Fibroblast of mammary gland (primary cell): ENCODE measurements around the gene RNASEL.

Source experiments
- DNase-seq: peaks from one replicate; pipeline ENCODE4 v3.0.0-alpha.2; 2010; ENCODE audit warnings: low read depth
- H3K4me3 ChIP-seq: 2 replicates; pipeline ENCODE4 v1.5.1; 2011; ENCODE audit warnings: low read depth, mild to moderate bottlenecking, low read length, moderate library complexity; ENCODE audit not compliant: control insufficient read depth
- TF ChIP-seq, protein P1 (sequence below): conservative IDR thresholded peaks from 2 replicates; pipeline ENCODE4 v1.5.1; 2011; ENCODE audit warnings: low read depth, low read length, inconsistent platforms; ENCODE audit not compliant: control insufficient read depth, insufficient read depth

RNASEL gene

DNA sequence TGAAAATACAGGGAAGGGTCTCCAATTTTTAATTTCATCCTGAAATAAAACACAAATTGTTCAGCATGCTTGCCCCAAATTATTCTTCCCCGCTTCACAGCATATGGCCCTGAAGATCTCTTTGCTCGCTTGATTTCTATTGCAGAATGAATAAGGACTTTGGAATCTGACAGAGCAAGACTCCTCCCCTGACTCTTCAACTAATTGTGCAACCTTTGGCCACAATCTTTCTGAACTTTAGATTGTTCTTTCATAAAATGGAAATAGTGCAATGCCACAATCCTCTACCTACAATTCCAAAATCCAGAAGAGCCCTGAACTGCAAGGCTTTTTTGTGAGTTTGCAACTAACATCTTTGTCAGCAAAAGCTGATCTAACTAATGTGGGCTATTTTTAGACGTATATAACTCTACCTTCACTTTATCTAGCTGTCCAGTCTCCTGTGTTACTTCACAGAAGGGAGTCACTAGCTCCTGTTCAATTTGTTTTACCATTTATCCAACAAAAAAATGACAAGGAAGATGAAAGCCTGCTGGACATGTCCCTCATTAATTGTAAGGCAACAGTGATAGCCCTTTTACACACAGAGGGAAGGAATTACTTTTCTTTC is 13.4 kb downstream of the RNASEL start:
- peak; percentile 79 for DNase-seq
- H3K4me3 ChIP-seq: no peak overlapping the region
- TF ChIP-seq, protein P1, sequence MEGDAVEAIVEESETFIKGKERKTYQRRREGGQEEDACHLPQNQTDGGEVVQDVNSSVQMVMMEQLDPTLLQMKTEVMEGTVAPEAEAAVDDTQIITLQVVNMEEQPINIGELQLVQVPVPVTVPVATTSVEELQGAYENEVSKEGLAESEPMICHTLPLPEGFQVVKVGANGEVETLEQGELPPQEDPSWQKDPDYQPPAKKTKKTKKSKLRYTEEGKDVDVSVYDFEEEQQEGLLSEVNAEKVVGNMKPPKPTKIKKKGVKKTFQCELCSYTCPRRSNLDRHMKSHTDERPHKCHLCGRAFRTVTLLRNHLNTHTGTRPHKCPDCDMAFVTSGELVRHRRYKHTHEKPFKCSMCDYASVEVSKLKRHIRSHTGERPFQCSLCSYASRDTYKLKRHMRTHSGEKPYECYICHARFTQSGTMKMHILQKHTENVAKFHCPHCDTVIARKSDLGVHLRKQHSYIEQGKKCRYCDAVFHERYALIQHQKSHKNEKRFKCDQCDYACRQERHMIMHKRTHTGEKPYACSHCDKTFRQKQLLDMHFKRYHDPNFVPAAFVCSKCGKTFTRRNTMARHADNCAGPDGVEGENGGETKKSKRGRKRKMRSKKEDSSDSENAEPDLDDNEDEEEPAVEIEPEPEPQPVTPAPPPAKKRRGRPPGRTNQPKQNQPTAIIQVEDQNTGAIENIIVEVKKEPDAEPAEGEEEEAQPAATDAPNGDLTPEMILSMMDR: no peak

DNA sequence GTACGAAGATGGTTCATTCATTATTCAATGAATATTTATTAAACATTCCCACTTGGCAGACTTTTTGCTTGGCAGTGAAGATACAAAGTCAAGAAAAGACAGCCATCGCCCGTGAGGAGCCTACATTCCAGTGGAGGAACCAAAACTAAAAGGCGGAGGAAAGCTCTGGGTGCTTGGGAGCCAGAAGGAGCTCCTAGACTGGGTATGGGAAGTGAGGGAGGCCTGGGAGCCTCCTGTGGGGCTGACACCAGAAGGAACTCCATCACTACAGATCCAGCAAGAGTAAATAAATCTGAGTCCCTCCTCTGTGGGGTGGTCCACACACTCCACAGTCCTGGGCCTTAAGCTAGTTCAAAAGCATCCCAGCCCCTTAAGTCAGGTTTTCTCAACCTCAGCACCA is 14.9 kb downstream of the RNASEL start:
- no peak for DNase-seq
- TF ChIP-seq, protein P1: no peak
- H3K4me3 ChIP-seq: no peak overlapping the region

DNA sequence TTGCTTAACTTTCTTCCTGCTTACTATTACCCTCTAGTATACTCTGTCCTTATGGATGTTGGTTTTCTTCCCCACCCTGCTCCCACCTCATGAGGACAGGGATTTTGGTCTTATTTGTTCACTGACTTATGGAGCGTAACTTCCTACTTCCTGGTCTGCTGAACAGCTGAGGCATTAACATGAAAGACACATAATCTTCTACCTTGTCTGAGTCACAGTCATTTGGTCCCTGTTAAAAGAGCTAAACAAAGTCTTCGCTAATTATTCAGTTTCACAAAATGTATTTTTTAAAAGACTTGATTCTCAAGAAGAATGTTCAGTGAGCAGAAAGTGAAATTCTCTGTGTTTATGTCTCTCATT is 18.5 kb downstream of the RNASEL start:
- H3K4me3 ChIP-seq: no peak overlapping the region
- TF ChIP-seq, protein P1: no peak
- no peak for DNase-seq

DNA sequence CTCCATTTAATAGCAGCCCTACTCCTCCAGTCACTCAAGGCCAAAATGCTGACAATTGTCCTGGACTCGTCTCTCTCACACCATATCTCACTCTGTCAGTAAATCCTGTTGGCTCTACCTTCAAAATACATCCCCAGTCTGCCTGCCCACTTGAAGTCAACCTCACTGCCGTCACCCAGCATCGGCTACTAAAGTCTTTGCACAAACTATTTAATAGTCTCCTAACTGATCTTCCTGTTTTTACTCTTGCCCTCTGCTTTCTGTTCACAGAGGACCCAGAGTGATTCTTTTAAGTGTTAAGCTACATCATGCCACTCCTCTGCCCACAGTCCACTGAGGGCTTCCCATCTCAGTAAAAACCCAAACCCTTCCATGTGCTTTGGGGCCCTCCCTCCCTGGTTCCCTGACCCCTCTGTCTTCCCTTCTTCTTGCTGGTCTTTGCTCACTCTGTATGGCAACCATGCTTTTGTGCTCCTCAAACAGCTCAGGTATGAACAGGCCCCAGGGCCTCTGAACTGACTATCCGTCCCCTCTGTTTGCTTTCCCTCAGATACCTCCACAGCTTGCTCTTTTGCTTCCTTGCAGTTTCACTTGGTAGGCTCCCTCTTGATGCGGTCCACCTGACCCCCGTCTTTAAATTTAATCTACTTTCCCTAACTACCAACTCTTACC is 19.0 kb downstream of the RNASEL start:
- no peak overlapping the region for H3K4me3 ChIP-seq
- no peak for DNase-seq
- TF ChIP-seq, protein P1: no peak

DNA sequence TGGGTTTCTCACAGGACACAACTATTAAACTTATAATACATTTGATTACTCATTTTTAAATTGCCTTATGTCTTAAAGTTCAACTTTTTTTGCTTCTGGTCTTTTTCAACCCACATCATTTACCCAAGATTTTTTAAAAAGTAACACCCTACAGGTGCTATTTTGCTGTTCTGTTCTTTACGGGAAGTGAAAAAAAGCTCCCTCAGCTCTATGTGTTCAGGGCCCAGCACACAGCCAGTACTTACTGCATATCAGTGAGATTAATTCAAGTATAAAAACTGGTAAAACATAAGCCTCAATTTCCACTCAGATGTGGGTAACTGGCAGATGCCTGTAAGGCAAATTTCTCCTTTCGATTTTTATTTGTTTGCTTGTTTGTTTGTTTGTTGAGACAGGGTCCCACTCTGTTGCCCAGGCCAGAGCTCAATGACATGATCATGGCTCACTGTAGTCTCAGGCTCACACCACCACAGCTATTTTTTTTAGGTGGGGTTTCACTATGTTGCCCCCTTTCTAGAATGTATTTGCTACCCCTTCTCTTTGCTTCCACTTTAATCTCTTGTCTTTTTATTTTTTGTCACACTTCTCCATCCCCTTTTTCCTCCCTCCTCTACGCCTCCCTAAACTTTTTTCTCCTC is 20.3 kb downstream of the RNASEL start:
- TF ChIP-seq, protein P1: no peak
- DNase-seq: no peak
- H3K4me3 ChIP-seq: no peak overlapping the region

DNA sequence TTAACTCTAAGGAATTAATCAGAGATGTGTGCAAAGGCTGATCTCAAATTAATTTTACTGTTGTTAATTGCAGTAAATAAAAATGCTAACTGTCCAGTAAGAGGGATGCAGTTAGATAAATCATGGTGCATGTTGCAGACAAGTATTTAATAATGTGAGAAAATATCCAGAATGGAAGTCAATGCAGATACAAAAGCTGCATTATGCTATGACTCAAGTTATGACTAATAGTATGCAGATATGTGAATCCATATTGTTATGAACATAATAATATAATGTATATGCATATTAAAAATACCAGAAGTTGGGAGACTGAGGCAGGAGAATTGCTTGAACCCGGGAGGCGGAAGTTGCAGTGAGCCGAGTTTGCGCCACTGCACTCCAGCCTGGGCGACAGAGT is 21.4 kb downstream of the RNASEL start:
- no peak overlapping the region for H3K4me3 ChIP-seq
- TF ChIP-seq, protein P1: no peak
- no peak for DNase-seq
